ENCODE data around the gene ARAP2. TPM values are rescaled to one million over a fixed set of nuclear protein-coding genes. Genes with fewer than 3 reads are reported as not detected.

ARAP2 gene, protein sequence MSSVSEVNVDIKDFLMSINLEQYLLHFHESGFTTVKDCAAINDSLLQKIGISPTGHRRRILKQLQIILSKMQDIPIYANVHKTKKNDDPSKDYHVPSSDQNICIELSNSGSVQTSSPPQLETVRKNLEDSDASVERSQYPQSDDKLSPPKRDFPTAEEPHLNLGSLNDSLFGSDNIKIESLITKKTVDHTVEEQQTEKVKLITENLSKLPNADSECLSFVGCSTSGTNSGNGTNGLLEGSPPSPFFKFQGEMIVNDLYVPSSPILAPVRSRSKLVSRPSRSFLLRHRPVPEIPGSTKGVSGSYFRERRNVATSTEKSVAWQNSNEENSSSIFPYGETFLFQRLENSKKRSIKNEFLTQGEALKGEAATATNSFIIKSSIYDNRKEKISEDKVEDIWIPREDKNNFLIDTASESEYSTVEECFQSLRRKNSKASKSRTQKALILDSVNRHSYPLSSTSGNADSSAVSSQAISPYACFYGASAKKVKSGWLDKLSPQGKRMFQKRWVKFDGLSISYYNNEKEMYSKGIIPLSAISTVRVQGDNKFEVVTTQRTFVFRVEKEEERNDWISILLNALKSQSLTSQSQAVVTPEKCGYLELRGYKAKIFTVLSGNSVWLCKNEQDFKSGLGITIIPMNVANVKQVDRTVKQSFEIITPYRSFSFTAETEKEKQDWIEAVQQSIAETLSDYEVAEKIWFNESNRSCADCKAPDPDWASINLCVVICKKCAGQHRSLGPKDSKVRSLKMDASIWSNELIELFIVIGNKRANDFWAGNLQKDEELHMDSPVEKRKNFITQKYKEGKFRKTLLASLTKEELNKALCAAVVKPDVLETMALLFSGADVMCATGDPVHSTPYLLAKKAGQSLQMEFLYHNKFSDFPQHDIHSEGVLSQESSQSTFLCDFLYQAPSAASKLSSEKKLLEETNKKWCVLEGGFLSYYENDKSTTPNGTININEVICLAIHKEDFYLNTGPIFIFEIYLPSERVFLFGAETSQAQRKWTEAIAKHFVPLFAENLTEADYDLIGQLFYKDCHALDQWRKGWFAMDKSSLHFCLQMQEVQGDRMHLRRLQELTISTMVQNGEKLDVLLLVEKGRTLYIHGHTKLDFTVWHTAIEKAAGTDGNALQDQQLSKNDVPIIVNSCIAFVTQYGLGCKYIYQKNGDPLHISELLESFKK (N-terminal part only)
- 10 to 100 TPM; 35.8 to 49.7 TPM for total RNA-seq

GRCh38 chr4:36244257-36245082 lies at the start of gene ARAP2:
Gene ARAP2 (minus strand): TSS chr4:36244514. CDS start chr4:36229486, 15,028 bp downstream.
- H3K27ac Mint-ChIP-seq, result peak within 1 kb of the TSS; percentile 95
- ChIA-PET CTCF (interaction anchor here (0.5 to 2.9 kb wide), 19 partner anchors 9 to 1818 kb away, joined by 3 to 11 read pairs (median 4); no protein-coding TSS in a partner anchor), POLR2A (interaction anchor here (0.5 to 2.0 kb wide), 4 partner anchors 11 to 181 kb away, joined by 3 to 10 read pairs (median 4); no protein-coding TSS in a partner anchor)
- H3K9me3 Mint-ChIP-seq, result peaks cover 3% of the 10 kb centered on the region
- H3K36me3 Mint-ChIP-seq (ENCODE audit: low read depth), result peaks cover 22% of the 10 kb centered on the region
- H3K4me3 Mint-ChIP-seq, result peak within 1 kb of the TSS; percentile 98
- H3K4me1 Mint-ChIP-seq, result peaks cover 39% of the 10 kb centered on the region
- DNase-seq, result peak; percentile 65
- peaks cover 8% of the 10 kb centered on the region for H3K27me3 Mint-ChIP-seq

DNA sequence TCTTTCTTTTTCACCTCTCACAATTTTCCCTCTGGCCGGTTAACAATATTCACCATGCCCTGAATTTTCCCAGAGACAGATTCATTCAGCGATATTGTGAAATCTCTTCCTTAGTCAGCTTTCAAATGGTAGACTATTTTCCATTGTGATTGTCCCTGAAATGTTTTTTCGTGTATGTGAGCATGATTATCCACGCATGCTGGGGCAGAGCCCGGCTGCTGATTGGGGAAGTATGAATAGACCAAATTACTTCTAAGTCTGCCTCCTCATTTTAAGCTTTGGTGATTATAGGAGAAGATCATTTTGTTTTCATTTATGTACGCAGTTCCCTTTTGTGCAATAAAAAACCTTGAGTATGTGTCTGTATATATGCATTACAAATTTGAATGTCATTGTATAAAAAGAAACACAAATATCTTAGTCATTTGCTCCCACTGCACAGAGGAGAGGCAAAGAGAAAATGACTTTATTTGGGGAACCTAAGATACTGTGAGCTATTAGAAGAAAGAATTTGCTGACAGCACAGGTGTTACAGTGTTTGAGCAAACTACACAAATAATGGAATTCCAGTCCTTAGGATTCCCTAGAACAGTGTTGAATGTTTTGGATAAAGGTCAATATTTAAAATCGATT lies 48.4 kb upstream of the ARAP2 start:
- H3K27me3 Mint-ChIP-seq, result peaks cover 16% of the 10 kb centered on the region
- ChIA-PET CTCF (interaction anchor here (1.0 kb wide), 1 partner anchor 48 kb away, joined by 3 read pairs; no protein-coding TSS in a partner anchor), POLR2A (no interaction called here)
- H3K9me3 Mint-ChIP-seq, result peaks cover 4% of the 10 kb centered on the region
- no peak for DNase-seq
- no peak overlapping the region for H3K27ac Mint-ChIP-seq
- H3K4me1 Mint-ChIP-seq, result peaks cover 13% of the 10 kb centered on the region
- H3K4me3 Mint-ChIP-seq, result no peak overlapping the region
- peaks cover 2% of the 10 kb centered on the region for H3K36me3 Mint-ChIP-seq (ENCODE audit: low read depth)

- H3K36me3 Mint-ChIP-seq (ENCODE audit: low read depth), result peaks cover 11% of the 10 kb centered on the region
- H3K9me3 Mint-ChIP-seq, result peaks cover 14% of the 10 kb centered on the region
- H3K4me3 Mint-ChIP-seq, result no peak overlapping the region
- POLR2A ChIA-PET, result no interaction called here
- CTCF ChIA-PET, result interaction anchor here (1.1 kb wide), 1 partner anchor 29 kb away, joined by 3 read pairs; no protein-coding TSS in a partner anchor
- DNase-seq, result no peak
- H3K27me3 Mint-ChIP-seq, result peaks cover 11% of the 10 kb centered on the region
- peaks cover 30% of the 10 kb centered on the region for H3K4me1 Mint-ChIP-seq
- H3K27ac Mint-ChIP-seq, result no peak overlapping the region
Measured at GRCh38 chr4:36290641-36291040, 46.3 kb upstream of the ARAP2 start.

- Mint-ChIP-seq H3K4me1 (peaks cover 43% of the 10 kb centered on the region), H3K36me3 (ENCODE audit: low read depth) (peaks cover 16% of the 10 kb centered on the region), H3K27ac (no peak overlapping the region), H3K27me3 (peaks cover 10% of the 10 kb centered on the region), H3K9me3 (peaks cover 16% of the 10 kb centered on the region), H3K4me3 (no peak overlapping the region)
- ChIA-PET POLR2A (no interaction called here), CTCF (interaction anchor here (1.1 kb wide), 1 partner anchor 22 kb away, joined by 3 read pairs; no protein-coding TSS in a partner anchor)
- DNase-seq, result no peak
Measured at GRCh38 chr4:36288731-36289426, 44.6 kb upstream of the ARAP2 start.

GRCh38 chr4:36286481-36286871 lies 42.2 kb upstream of the ARAP2 start:
- POLR2A ChIA-PET, result interaction anchor here (0.6 to 0.7 kb wide), 2 partner anchors 38 to 40 kb away, joined by 3 to 4 read pairs; no protein-coding TSS in a partner anchor
- peak overlapping the region; percentile 95 for H3K27ac Mint-ChIP-seq
- H3K36me3 Mint-ChIP-seq (ENCODE audit: low read depth), result peaks cover 25% of the 10 kb centered on the region
- H3K4me3 Mint-ChIP-seq, result no peak overlapping the region
- peaks cover 23% of the 10 kb centered on the region for H3K9me3 Mint-ChIP-seq
- H3K27me3 Mint-ChIP-seq, result peaks cover 4% of the 10 kb centered on the region
- H3K4me1 Mint-ChIP-seq, result peaks cover 48% of the 10 kb centered on the region
- CTCF ChIA-PET, result interaction anchor here (0.5 to 1.5 kb wide), 14 partner anchors 9 to 106 kb away, joined by 3 to 8 read pairs (median 3); partner anchors contain the start of gene ARAP2
- DNase-seq, result no peak

DNA sequence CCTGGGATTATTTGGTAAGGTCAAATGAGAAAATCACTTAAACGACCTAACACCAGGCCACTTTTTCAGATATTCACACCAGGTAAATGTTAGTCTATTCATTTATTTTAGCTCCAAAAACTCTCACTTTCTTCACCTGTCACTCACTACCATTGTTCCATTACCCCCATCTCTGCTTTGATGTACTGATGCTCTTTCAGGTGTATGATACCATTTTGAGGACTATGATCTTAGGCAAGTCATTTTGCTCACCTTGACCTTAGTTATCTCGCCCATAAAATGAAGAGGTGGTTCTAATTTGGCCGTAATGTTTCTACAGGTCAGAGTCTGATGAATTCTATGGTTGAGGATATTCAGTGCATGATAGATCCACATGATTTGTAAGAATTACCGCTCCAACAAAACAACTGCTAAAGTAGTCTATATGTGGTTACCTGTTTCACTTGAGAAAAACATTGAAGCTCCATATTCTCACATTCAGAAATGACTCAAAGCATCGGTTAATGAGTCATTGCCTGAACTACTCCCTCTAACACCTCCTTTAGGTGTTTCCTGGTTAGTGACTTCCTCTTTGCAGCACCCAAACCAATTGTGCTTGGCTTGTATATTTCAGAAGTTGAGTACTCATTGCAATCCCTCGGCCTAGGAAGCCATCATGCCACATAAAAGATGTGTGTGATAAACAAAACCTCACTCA lies 41.6 kb upstream of the ARAP2 start:
- peaks cover 51% of the 10 kb centered on the region for H3K4me1 Mint-ChIP-seq
- CTCF ChIA-PET, result interaction anchor here (0.5 to 2.0 kb wide), 17 partner anchors 9 to 106 kb away, joined by 3 to 8 read pairs (median 3); partner anchors contain the start of gene ARAP2
- H3K27ac Mint-ChIP-seq, result peak overlapping the region; percentile 95
- peaks cover 3% of the 10 kb centered on the region for H3K27me3 Mint-ChIP-seq
- peaks cover 25% of the 10 kb centered on the region for H3K36me3 Mint-ChIP-seq (ENCODE audit: low read depth)
- POLR2A ChIA-PET, result interaction anchor here (0.5 to 0.7 kb wide), 3 partner anchors 39 to 112 kb away, joined by 3 to 4 read pairs (median 3); no protein-coding TSS in a partner anchor
- H3K9me3 Mint-ChIP-seq, result peaks cover 20% of the 10 kb centered on the region
- peak overlapping the region; percentile 29 for H3K4me3 Mint-ChIP-seq
- DNase-seq, result peak; percentile 79

- no peak for DNase-seq
- no peaks in the 10 kb centered on the region for H3K27me3 Mint-ChIP-seq
- H3K9me3 Mint-ChIP-seq, result peaks cover 20% of the 10 kb centered on the region
- peaks cover 59% of the 10 kb centered on the region for H3K4me1 Mint-ChIP-seq
- ChIA-PET CTCF (no interaction called here), POLR2A (no interaction called here)
- H3K27ac Mint-ChIP-seq, result no peak overlapping the region
- no peak overlapping the region for H3K4me3 Mint-ChIP-seq
- peaks cover 25% of the 10 kb centered on the region for H3K36me3 Mint-ChIP-seq (ENCODE audit: low read depth)
Measured at GRCh38 chr4:36283912-36284465, 39.7 kb upstream of the ARAP2 start.

DNA sequence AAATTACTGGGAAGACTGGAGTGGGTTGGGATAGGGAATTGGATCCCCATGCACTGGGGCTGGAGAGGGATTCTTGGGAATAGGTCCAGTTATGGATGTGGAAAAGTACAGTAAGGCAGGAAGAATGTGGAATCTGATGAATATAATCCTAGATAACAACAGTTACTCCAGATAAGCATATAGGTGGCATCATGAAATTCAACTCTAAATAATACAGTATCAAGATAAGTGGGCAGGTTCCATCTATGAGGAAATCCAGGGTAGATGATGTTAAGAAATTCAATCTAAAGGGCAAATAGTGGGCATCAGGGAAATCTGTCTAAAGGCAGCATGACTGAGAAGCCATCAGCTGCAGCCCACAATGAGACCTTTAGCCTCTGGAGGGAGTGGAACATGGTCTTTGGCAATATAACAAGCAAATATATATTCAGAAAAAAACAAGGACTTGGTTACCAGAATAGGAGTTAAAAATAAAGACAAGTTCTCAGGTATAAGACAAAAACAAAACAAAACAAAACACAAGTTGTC lies 38.3 kb upstream of the ARAP2 start:
- no peak overlapping the region for H3K27ac Mint-ChIP-seq
- CTCF ChIA-PET, result interaction anchor here (0.6 to 1.3 kb wide), 6 partner anchors 11 to 113 kb away, joined by 3 to 4 read pairs (median 3); partner anchors contain the start of gene ARAP2
- POLR2A ChIA-PET, result no interaction called here

DNA sequence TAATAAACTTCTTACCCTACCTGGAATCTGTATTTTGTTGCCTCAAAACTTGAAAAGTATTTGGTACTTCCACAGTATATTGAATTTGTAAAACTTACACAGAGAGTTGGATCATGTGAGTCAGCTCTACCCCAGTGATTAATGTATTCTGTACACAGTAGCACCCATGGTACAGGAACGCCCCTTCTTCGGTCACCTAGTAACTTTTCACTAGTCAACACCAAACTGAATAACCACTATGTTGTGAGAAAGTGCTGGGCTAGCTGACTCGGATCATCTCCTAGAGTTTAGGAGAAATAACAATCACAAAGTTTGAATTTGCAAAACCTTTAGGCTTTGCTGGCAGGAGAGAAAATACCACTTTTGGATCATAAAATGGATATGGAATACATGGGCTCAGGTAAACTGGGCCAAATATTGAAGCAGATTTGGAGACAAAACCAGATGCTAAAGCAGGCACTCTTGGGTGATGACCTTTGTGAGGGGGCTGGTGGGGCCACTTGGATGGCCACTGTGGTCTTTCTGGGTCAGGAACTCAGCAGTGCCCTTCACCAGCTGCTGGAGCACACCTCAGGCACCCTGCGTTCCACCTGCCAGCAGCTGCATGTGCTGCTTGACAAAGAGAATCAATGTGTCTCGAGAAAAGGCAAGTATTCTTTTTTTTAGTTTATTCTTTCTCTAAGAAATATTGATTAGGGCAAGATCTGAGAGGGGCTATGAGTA lies 37.2 kb upstream of the ARAP2 start, which contains the start of gene DTHD1:
Gene DTHD1, plus strand, starts transcription at position 233 of the 723 bp plus-strand sequence. Its CDS starts 143 bp downstream, at position 376.
- ChIA-PET POLR2A (no interaction called here), CTCF (interaction anchor here (0.9 to 2.5 kb wide), 4 partner anchors 10 to 52 kb away, joined by 3 to 9 read pairs (median 4); no protein-coding TSS in a partner anchor)
- peaks cover 60% of the 10 kb centered on the region for H3K4me1 Mint-ChIP-seq
- no peak within 1 kb of the TSS for H3K4me3 Mint-ChIP-seq
- peaks cover 12% of the 10 kb centered on the region for H3K9me3 Mint-ChIP-seq
- DNase-seq, result no peak
- H3K27me3 Mint-ChIP-seq, result peaks cover 6% of the 10 kb centered on the region
- H3K27ac Mint-ChIP-seq, result no peak within 1 kb of the TSS
- peaks cover 17% of the 10 kb centered on the region for H3K36me3 Mint-ChIP-seq (ENCODE audit: low read depth)

More for the DNA sequence above, 38.3 kb upstream of the ARAP2 start:
- peaks cover 17% of the 10 kb centered on the region for H3K9me3 Mint-ChIP-seq
- peaks cover 6% of the 10 kb centered on the region for H3K27me3 Mint-ChIP-seq
- no peak for DNase-seq
- H3K4me1 Mint-ChIP-seq, result peaks cover 62% of the 10 kb centered on the region
- H3K4me3 Mint-ChIP-seq, result no peak overlapping the region
- peaks cover 23% of the 10 kb centered on the region for H3K36me3 Mint-ChIP-seq (ENCODE audit: low read depth)

Measured in activated CD4-positive, alpha-beta T cell treated with anti-CD3 and anti-CD28 coated beads, Interleukin-2, amount 10 ng/mL, durations not matched to agents 7 days and 5 days (primary cell).